Neuronal stem cell (in vitro differentiated cells): ENCODE results near the gene TSPAN9.
A peak's percentile ranks its signal among the peaks of the same experiment; 100 is the strongest.

Source experiments
- DNase-seq: peaks from one replicate; pipeline ENCODE4 v3.0.0-alpha.2; 2013; ENCODE audit warnings: low spot score
- H2AFZ ChIP-seq: one replicate; pipeline ENCODE4 v1.6.1; 2013; ENCODE audit warnings: mild to moderate bottlenecking, low read length, inconsistent platforms
- H2AK5ac ChIP-seq: 2 replicates; pipeline ENCODE4 v1.6.1; 2013; ENCODE audit warnings: low read depth, mild to moderate bottlenecking, inconsistent platforms, low read length, moderate library complexity, mixed read lengths
- H2BK120ac ChIP-seq: 2 replicates; pipeline ENCODE4 v1.6.1; 2013; ENCODE audit warnings: low read depth, mild to moderate bottlenecking, inconsistent platforms, low read length, moderate library complexity, mixed read lengths
- H2BK12ac ChIP-seq: one replicate; pipeline ENCODE4 v1.6.1; 2013; ENCODE audit warnings: low read length, inconsistent platforms
- H2BK15ac ChIP-seq: 2 replicates; pipeline ENCODE4 v1.6.1; 2013; ENCODE audit warnings: mild to moderate bottlenecking, low read length, inconsistent platforms, mixed read lengths
- H2BK5ac ChIP-seq: one replicate; pipeline ENCODE4 v1.6.1; 2013; ENCODE audit warnings: inconsistent platforms, mild to moderate bottlenecking, low read length, moderate library complexity
- H3K14ac ChIP-seq: one replicate; pipeline ENCODE4 v1.6.1; 2013; ENCODE audit warnings: low read length, inconsistent platforms
- H3K18ac ChIP-seq: 2 replicates; pipeline ENCODE4 v1.6.1; 2013; ENCODE audit warnings: low read length, inconsistent platforms
- H3K23ac ChIP-seq: 2 replicates; pipeline ENCODE4 v1.6.1; 2013; ENCODE audit warnings: low read depth, mild to moderate bottlenecking, mixed read lengths, low read length, inconsistent platforms; ENCODE audit not compliant: poor library complexity
- H3K27ac ChIP-seq: replicated peaks from 3 replicates; pipeline ENCODE4 v1.5.1; 2013; ENCODE audit warnings: low read length, inconsistent platforms
- H3K27me3 ChIP-seq, 3 experiments: 2 replicates each; pipeline ENCODE4 v1.6.1; 2013; ENCODE audit warnings: low read length in 3 of 3, mild to moderate bottlenecking in 2 of 3, inconsistent platforms in 1 of 3, low read depth in 1 of 3, mixed read lengths in 1 of 3, moderate library complexity in 1 of 3; ENCODE audit not compliant: control insufficient read depth in 3 of 3, insufficient read depth in 3 of 3
- H3K36me3 ChIP-seq, 2 donors: replicated peaks in 1 of 2; 2 replicates each; pipeline ENCODE4 v1.6.1; 2013; ENCODE audit warnings: low read length in 2 of 2; ENCODE audit not compliant: control insufficient read depth in 2 of 2, insufficient read depth in 2 of 2
- H3K4ac ChIP-seq: 2 replicates; pipeline ENCODE4 v1.6.1; 2013; ENCODE audit warnings: inconsistent platforms, mild to moderate bottlenecking, low read length, moderate library complexity
- H3K4me1 ChIP-seq, 2 donors: 1 replicate in 1 of 2; 2 replicates in 1 of 2; pipeline ENCODE4 v1.6.1; 2013; ENCODE audit warnings: low read length in 2 of 2, low read depth in 1 of 2; ENCODE audit not compliant: control insufficient read depth in 2 of 2, insufficient read depth in 1 of 2
- H3K4me2 ChIP-seq: one replicate; pipeline ENCODE4 v1.6.1; 2013; ENCODE audit warnings: mild to moderate bottlenecking, low read length, inconsistent platforms; ENCODE audit not compliant: insufficient read depth, poor library complexity, severe bottlenecking
- H3K4me3 ChIP-seq, 2 donors: 2 replicates each; pipeline ENCODE4 v1.5.1; 2013; ENCODE audit warnings: low read length in 2 of 2, mild to moderate bottlenecking in 2 of 2, inconsistent platforms in 1 of 2, moderate library complexity in 1 of 2
- H3K79me1 ChIP-seq: one replicate; pipeline ENCODE4 v1.6.1; 2013; ENCODE audit warnings: low read depth, mild to moderate bottlenecking, inconsistent platforms, low read length, moderate library complexity
- H3K9ac ChIP-seq: one replicate; pipeline ENCODE4 v1.6.1; 2013; ENCODE audit warnings: mild to moderate bottlenecking, low read depth, low read length, inconsistent platforms; ENCODE audit not compliant: poor library complexity
- H3K9me3 ChIP-seq, 2 donors: replicated peaks in 1 of 2; 2 replicates each; pipeline versions ENCODE3 to v1.6.1; 2013; ENCODE audit warnings: low read length in 2 of 2, mild to moderate bottlenecking in 2 of 2, inconsistent platforms in 1 of 2, low read depth in 1 of 2, mixed read lengths in 1 of 2, moderate library complexity in 1 of 2; ENCODE audit not compliant: control insufficient read depth in 2 of 2, insufficient read depth in 1 of 2
- H4K8ac ChIP-seq: one replicate; pipeline ENCODE4 v1.6.1; 2013; ENCODE audit warnings: low read depth, mild to moderate bottlenecking, inconsistent platforms, low read length, moderate library complexity
- H4K91ac ChIP-seq: one replicate; pipeline ENCODE4 v1.6.1; 2013; ENCODE audit warnings: low read length, low read depth, mild to moderate bottlenecking, inconsistent platforms; ENCODE audit not compliant: poor library complexity
- WGBS, 2 donors: extraction: QIAGEN DNeasy Blood & Tissue Kit; methylation state at CpG; one replicate each; pipeline ENCODE4 v1.1.7; 2013; ENCODE audit warnings: missing lambda C conversion rate in 2 of 2, mixed read lengths in 1 of 2; ENCODE audit not compliant: insufficient read length in 2 of 2, insufficient replicate concordance in 1 of 2; ENCODE audit errors: extremely low coverage in 2 of 2; 5-methylcytosine and 5-hydroxymethylcytosine counted together

Gene TSPAN9

DNA sequence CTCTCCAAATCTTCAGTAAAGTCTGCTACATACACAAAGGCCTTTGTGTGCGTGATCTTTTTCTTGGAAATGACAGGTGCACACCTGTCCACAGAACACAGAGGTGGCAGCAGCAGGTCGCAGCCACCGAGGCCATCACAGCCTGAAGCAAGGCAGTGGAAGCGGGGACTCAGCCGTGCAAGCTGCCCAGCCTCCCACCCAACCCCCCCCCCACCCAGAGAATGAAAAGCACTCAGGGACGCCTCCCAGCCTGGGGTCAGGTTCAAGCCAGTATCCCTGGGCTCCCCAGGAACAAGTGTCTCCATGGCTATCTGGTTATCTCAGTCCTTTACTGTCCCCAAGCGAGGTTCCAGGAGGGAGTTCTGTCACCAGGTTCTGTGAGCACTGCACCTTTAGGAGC, 31.2 kb upstream of the TSPAN9 start:
- no peak overlapping the region for H4K8ac ChIP-seq
- no peak overlapping the region for H3K4me3 ChIP-seq
- H3K79me1 ChIP-seq: no peaks in the 10 kb centered on the region
- H3K9ac ChIP-seq: no peak overlapping the region
- no peaks in the 10 kb centered on the region for H3K27me3 ChIP-seq
- no peak overlapping the region for H3K4ac ChIP-seq
- H3K9me3 ChIP-seq: no peaks in the 10 kb centered on the region
- H3K36me3 ChIP-seq: peaks cover 2 to 8% of the 10 kb centered on the region in 2 donors
- no peak overlapping the region for H4K91ac ChIP-seq
- H3K27ac ChIP-seq: no peak overlapping the region
- H3K4me2 ChIP-seq: no peak overlapping the region
- no peak overlapping the region for H2AFZ ChIP-seq
- no peak overlapping the region for H2BK15ac ChIP-seq
- H3K23ac ChIP-seq: no peak overlapping the region
- whole genome bisulfite sequencing, 2 donors: no CpG with 5 or more reads among the region's 7 CpGs
- H2BK5ac ChIP-seq: no peak overlapping the region
- no peak overlapping the region for H2BK120ac ChIP-seq
- H3K4me1 ChIP-seq: peaks cover 6 to 14% of the 10 kb centered on the region in 2 donors
- DNase-seq: no peak
- H2BK12ac ChIP-seq: no peak overlapping the region
- H2AK5ac ChIP-seq: no peak overlapping the region
- H3K18ac ChIP-seq: no peak overlapping the region
- H3K14ac ChIP-seq: no peak overlapping the region

DNA sequence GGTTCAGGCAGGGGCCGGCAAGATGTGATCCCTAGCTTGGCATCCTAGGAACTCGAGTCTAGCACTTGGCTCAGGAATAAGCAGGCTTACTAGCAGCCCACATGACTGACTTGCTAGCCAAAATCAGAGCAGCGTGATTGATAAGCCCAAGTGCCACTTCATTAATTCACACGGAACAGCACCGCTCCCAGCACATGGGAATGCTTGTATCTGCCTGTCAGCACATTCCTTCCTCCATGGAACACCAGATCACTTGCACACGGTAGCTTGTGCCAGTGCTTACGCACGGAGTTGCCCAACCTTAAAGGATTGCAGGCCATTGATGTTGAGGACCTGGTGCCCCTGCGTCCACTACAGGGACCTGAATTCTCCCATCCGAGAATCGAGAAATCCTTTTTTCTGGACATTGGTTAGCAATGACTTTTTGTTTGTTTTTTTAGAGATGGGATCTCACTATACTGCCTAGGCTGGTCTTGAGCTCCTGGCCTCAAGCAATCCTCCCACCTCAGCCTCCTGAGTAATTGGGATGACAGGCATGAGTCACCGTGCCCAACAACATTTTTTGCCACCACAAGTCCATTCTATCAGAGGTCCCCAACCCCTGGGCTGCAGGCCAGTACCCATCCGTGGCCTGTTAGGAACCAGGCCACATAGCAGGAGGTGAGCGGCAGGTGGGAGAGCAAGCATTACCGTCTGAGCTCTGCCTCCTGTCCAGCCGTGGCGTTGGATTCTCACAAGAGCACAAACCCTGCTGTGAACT, 30.6 kb upstream of the TSPAN9 start:
- no peak overlapping the region for H3K27ac ChIP-seq
- peaks cover 6 to 10% of the 10 kb centered on the region in 2 donors for H3K4me1 ChIP-seq
- DNase-seq: no peak
- no peak overlapping the region for H2BK12ac ChIP-seq
- H4K91ac ChIP-seq: no peak overlapping the region
- H2BK5ac ChIP-seq: no peak overlapping the region
- H2AK5ac ChIP-seq: no peak overlapping the region
- no peaks in the 10 kb centered on the region for H3K79me1 ChIP-seq
- peaks cover 0 to 5% of the 10 kb centered on the region in 2 donors for H3K36me3 ChIP-seq
- H2BK120ac ChIP-seq: no peak overlapping the region
- H4K8ac ChIP-seq: no peak overlapping the region
- H3K9me3 ChIP-seq: no peaks in the 10 kb centered on the region
- H3K18ac ChIP-seq: no peak overlapping the region
- H3K27me3 ChIP-seq: no peaks in the 10 kb centered on the region
- H2AFZ ChIP-seq: no peak overlapping the region
- no peak overlapping the region for H2BK15ac ChIP-seq
- no peak overlapping the region for H3K4me2 ChIP-seq
- no peak overlapping the region for H3K14ac ChIP-seq
- no CpG with 5 or more reads among the region's 17 CpGs for WGBS, 2 donors
- H3K4ac ChIP-seq: no peak overlapping the region
- H3K9ac ChIP-seq: no peak overlapping the region
- no peak overlapping the region for H3K4me3 ChIP-seq
- no peak overlapping the region for H3K23ac ChIP-seq

DNA sequence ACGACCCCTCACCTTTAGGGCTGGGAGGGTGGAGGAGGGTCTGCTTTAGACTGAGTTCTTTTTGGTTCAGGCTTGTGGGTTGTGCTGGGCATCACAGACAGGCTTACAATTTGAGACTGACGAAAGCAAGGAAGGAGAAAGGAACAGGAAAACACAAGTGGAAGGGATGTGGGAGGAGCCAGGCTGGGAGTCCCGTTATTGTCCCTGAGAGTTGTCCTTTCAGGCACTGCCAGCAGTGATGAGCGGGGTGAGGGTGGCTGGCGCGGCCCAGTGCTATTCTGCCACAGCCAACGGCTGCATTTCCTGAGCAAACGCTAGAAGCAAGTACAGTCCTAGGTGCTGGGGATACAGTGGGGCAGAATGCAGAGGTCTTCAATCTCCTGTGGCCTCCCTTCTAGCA, 29.2 kb upstream of the TSPAN9 start:
- no peaks in the 10 kb centered on the region for H3K36me3 ChIP-seq
- no peak overlapping the region for H3K4ac ChIP-seq
- H3K9ac ChIP-seq: no peak overlapping the region
- H2BK5ac ChIP-seq: no peak overlapping the region
- H3K4me3 ChIP-seq: no peak overlapping the region
- H3K4me1 ChIP-seq: peaks cover 6 to 10% of the 10 kb centered on the region in 2 donors
- H4K91ac ChIP-seq: no peak overlapping the region
- no peak overlapping the region for H4K8ac ChIP-seq
- H3K18ac ChIP-seq: peak overlapping the region; percentile 38
- no peak overlapping the region for H2AK5ac ChIP-seq
- H3K27ac ChIP-seq: peak overlapping the region; percentile 37
- H3K23ac ChIP-seq: no peak overlapping the region
- no peak for DNase-seq
- no CpG with 5 or more reads among the region's 8 CpGs for WGBS, 2 donors
- H3K27me3 ChIP-seq: no peaks in the 10 kb centered on the region
- no peak overlapping the region for H3K4me2 ChIP-seq
- H3K9me3 ChIP-seq: no peaks in the 10 kb centered on the region
- no peaks in the 10 kb centered on the region for H3K79me1 ChIP-seq
- H2BK120ac ChIP-seq: no peak overlapping the region
- no peak overlapping the region for H2BK15ac ChIP-seq
- H2AFZ ChIP-seq: peak overlapping the region; percentile 72
- no peak overlapping the region for H3K14ac ChIP-seq
- no peak overlapping the region for H2BK12ac ChIP-seq

DNA sequence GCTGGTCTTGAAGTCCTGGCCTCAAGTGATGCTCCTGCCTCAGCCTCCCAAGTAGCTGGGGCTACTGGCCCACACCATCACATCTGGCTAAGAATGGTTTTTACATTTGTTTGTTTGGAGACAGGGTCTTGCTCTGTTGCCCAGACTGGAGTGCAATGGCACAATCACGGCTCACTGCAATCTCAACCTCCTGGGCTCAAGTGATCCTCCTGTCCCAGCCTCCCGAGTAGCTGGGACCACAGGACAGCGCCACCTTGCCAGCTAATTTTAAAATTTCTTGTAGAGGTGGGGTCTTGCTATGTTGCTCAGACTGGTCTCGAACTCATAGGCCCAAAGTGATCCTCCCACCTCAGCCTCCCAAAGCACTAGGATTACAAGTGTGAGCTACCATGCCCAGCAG, 28.6 kb upstream of the TSPAN9 start:
- Histone ChIP-seq H3K27me3 (no peaks in the 10 kb centered on the region), H4K8ac (no peak overlapping the region), H3K23ac (no peak overlapping the region), H3K4me2 (no peak overlapping the region), H2BK15ac (no peak overlapping the region), H3K4ac (no peak overlapping the region), H3K36me3 (no peaks in the 10 kb centered on the region), H2AFZ (peak overlapping the region; percentile 72), H3K4me3 (no peak overlapping the region), H3K14ac (no peak overlapping the region), H2AK5ac (no peak overlapping the region), H3K9ac (no peak overlapping the region), H3K4me1 (peaks cover 6 to 10% of the 10 kb centered on the region in 2 donors), H3K9me3 (no peaks in the 10 kb centered on the region), H2BK12ac (no peak overlapping the region), H2BK5ac (no peak overlapping the region), H3K18ac (no peak overlapping the region), H4K91ac (no peak overlapping the region), H3K27ac (no peak overlapping the region), H2BK120ac (no peak overlapping the region), H3K79me1 (no peaks in the 10 kb centered on the region)
- WGBS, 2 donors: no CpG with 5 or more reads among the region's 4 CpGs
- DNase-seq: no peak
